PC-3 (cell line): ENCODE measurements around the gene WHRN.

Experiments
- CTCF ChIP-seq: fragments of 300-600 bp; sonication (generic); conservative IDR thresholded peaks from 2 replicates; pipeline ENCODE4 v1.5.1; 2017; ENCODE audit warnings: antibody characterized with exemption, low read depth, mild to moderate bottlenecking, low read length
- EZH2 ChIP-seq: fragments of 300-600 bp; sonication (generic); IDR thresholded peaks from one replicate; pipeline ENCODE4 v1.6.1; 2017; ENCODE audit warnings: antibody characterized with exemption, mild to moderate bottlenecking, low read length; ENCODE audit not compliant: unreplicated experiment
- EZH2phosphoT487 ChIP-seq: fragments of 300-600 bp; sonication (generic); IDR thresholded peaks from 2 replicates; pipeline ENCODE4 v1.6.1; 2018; ENCODE audit warnings: mild to moderate bottlenecking, antibody characterized with exemption, low read length, borderline replicate concordance

GRCh38 chr9:114378016-114378415 is 127.3 kb downstream of the WHRN start:
- no peak for TF ChIP-seq EZH2phosphoT487
- TF ChIP-seq CTCF: no peak
- no peak for TF ChIP-seq EZH2
